HK-2 (cell line): Measurements from ENCODE around the gene BACE2.
A peak's percentile ranks its signal among the peaks of the same experiment; 100 is the strongest.

Source experiments
- DNase-seq: peaks from one replicate; pipeline ENCODE4 v3.0.0-alpha.2; 2018; ENCODE audit not compliant: unreplicated experiment

Gene BACE2

GRCh38 chr21:41148798-41149197, 19.2 kb upstream of the BACE2 start:
- no peak for DNase-seq

- DNase-seq: no peak
Measured at GRCh38 chr21:41149199-41149598, 18.8 kb upstream of the BACE2 start.

GRCh38 chr21:41152147-41152546, 15.8 kb upstream of the BACE2 start:
- DNase-seq: no peak

- no peak for DNase-seq
Measured at GRCh38 chr21:41153443-41153842, 14.5 kb upstream of the BACE2 start.

GRCh38 chr21:41156142-41156541, 11.8 kb upstream of the BACE2 start:
- no peak for DNase-seq

GRCh38 chr21:41158026-41158425, 9.9 kb upstream of the BACE2 start:
- DNase-seq: no peak

- no peak for DNase-seq
Measured at GRCh38 chr21:41160036-41160435, 7.9 kb upstream of the BACE2 start.

GRCh38 chr21:41161428-41161827, 6.5 kb upstream of the BACE2 start:
- DNase-seq: no peak

- DNase-seq: no peak
Measured at GRCh38 chr21:41162096-41162495, 5.9 kb upstream of the BACE2 start.

GRCh38 chr21:41163091-41163490, 4.9 kb upstream of the BACE2 start:
- no peak for DNase-seq

- DNase-seq: no peak
Measured at GRCh38 chr21:41164052-41164451, 3.9 kb upstream of the BACE2 start.

GRCh38 chr21:41164981-41165655, 2.8 kb upstream of the BACE2 start:
- DNase-seq: peak; percentile 42

GRCh38 chr21:41166884-41167283, 1.1 kb upstream of the BACE2 start:
- DNase-seq: no peak

- peak; percentile 49 for DNase-seq
Measured at GRCh38 chr21:41168391-41169257, 664 bp downstream of the BACE2 start.

- no peak for DNase-seq
Measured at GRCh38 chr21:41169258-41169576, 1.3 kb downstream of the BACE2 start.

GRCh38 chr21:41169701-41170100, 1.7 kb downstream of the BACE2 start:
- DNase-seq: no peak

- peak; percentile 33 for DNase-seq
Measured at GRCh38 chr21:41170442-41170841, 2.5 kb downstream of the BACE2 start.

GRCh38 chr21:41170859-41171609, 3.1 kb downstream of the BACE2 start:
- DNase-seq: no peak

GRCh38 chr21:41175080-41175479, 7.1 kb downstream of the BACE2 start:
- no peak for DNase-seq

GRCh38 chr21:41176846-41177245, 8.9 kb downstream of the BACE2 start:
- DNase-seq: no peak

- DNase-seq: no peak
Measured at GRCh38 chr21:41180752-41181151, 12.8 kb downstream of the BACE2 start.

GRCh38 chr21:41182547-41182946, 14.6 kb downstream of the BACE2 start:
- no peak for DNase-seq

GRCh38 chr21:41183575-41183974, 15.6 kb downstream of the BACE2 start:
- DNase-seq: no peak
